ENCODE measurements around the gene CYGB. TPM values are rescaled to one million over a fixed set of nuclear protein-coding genes. Genes with fewer than 3 reads are reported as not detected.
"Not testable (repeated sequence)": the region's sequence is repeated elsewhere in the genome, so short reads cannot be mapped to it uniquely, and the experiment has no call there.

The CYGB gene
- total RNA-seq, 1 experiment from 2014 or later, result 3.7 TPM

- no peak for DNase-seq (ENCODE audit: low read depth)
These were observed 897 bp upstream of the CYGB start for GRCh38 chr17:76538281-76538931.

- DNase-seq (ENCODE audit: low read depth), result no peak
These were observed 276 bp downstream of the CYGB start for GRCh38 chr17:76537288-76537577.

GRCh38 chr17:76536511-76537287 is 810 bp downstream of the CYGB start:
- DNase-seq (ENCODE audit: low read depth), result no peak

- no peak for DNase-seq (ENCODE audit: low read depth)
These were observed 1.6 kb downstream of the CYGB start for GRCh38 chr17:76535788-76536510.

GRCh38 chr17:76534831-76535732 is 2.4 kb downstream of the CYGB start:
- DNase-seq (ENCODE audit: low read depth), result no peak

GRCh38 chr17:76533640-76534359 is 3.7 kb downstream of the CYGB start:
- DNase-seq (ENCODE audit: low read depth), result not testable (repeated sequence)

- DNase-seq (ENCODE audit: low read depth), result no peak
These were observed 5.3 kb downstream of the CYGB start for GRCh38 chr17:76532072-76532651.

- DNase-seq (ENCODE audit: low read depth), result no peak
These were observed 5.9 kb downstream of the CYGB start for GRCh38 chr17:76531486-76532038.

- DNase-seq (ENCODE audit: low read depth), result no peak
These were observed 6.6 kb downstream of the CYGB start for GRCh38 chr17:76530811-76531485.

- DNase-seq (ENCODE audit: low read depth), result no peak
These were observed 7.3 kb downstream of the CYGB start for GRCh38 chr17:76530095-76530723.

GRCh38 chr17:76529224-76530094 is 8.1 kb downstream of the CYGB start:
- peak; percentile 87 for DNase-seq (ENCODE audit: low read depth)

- no peak for DNase-seq (ENCODE audit: low read depth)
These were observed 8.8 kb downstream of the CYGB start for GRCh38 chr17:76528528-76529223.

GRCh38 chr17:76528156-76528527 is 9.4 kb downstream of the CYGB start:
- DNase-seq (ENCODE audit: low read depth), result no peak

- DNase-seq (ENCODE audit: low read depth), result peak; percentile 87
These were observed 9.9 kb downstream of the CYGB start for GRCh38 chr17:76527430-76528111.

- not testable (repeated sequence) for DNase-seq (ENCODE audit: low read depth)
These were observed 10.5 kb downstream of the CYGB start for GRCh38 chr17:76527016-76527415.

GRCh38 chr17:76525513-76525833 is 12.0 kb downstream of the CYGB start:
- DNase-seq (ENCODE audit: low read depth), result not testable (repeated sequence)

Measured in LHCN-M2 (cell line).